HepG2 (cell line): Measurements from ENCODE around the gene SYCE3. TPM values are rescaled to one million over a fixed set of nuclear protein-coding genes. Genes with fewer than 3 reads are reported as not detected.

Source experiments
- AKAP8 ChIP-seq: sonication (generic); formaldehyde crosslinking; IDR thresholded peaks from 2 replicates; pipeline ENCODE4 v1.5.1; 2020; ENCODE audit warnings: mild to moderate bottlenecking, missing genetic modification reagents
- CENPX ChIP-seq: sonication (generic); formaldehyde crosslinking; IDR thresholded peaks from 2 replicates; pipeline ENCODE4 v1.9.0; 2021; ENCODE audit warnings: mild to moderate bottlenecking, missing genetic modification reagents, moderate library complexity
- EEA1 ChIP-seq: sonication (generic); formaldehyde crosslinking; IDR thresholded peaks from 2 replicates; pipeline ENCODE4 v1.5.1; 2020; ENCODE audit warnings: mild to moderate bottlenecking, missing genetic modification reagents, borderline replicate concordance
- HDAC6 ChIP-seq: fragments of 200-600 bp; sonication (generic); IDR thresholded peaks from 2 replicates; pipeline ENCODE4 v1.7.0; 2017; ENCODE audit warnings: mild to moderate bottlenecking, antibody characterized with exemption, low read length, low read depth
- MED1 ChIP-seq: sonication (generic); formaldehyde crosslinking; IDR thresholded peaks from 2 replicates; pipeline ENCODE4 v1.4.0; 2020; ENCODE audit warnings: missing genetic modification reagents
- NR2F6 ChIP-seq, 2 experiments: IDR thresholded peaks; 2 replicates each; pipeline ENCODE4 v1.6.1; 2016; ENCODE audit warnings: antibody characterized with exemption in 1 of 2, mild to moderate bottlenecking in 1 of 2
- POLR2AphosphoS2 ChIP-seq: IDR thresholded peaks from 2 replicates; pipeline ENCODE4 v1.6.1; 2011; ENCODE audit warnings: low read depth, low read length, improper control_type of control experiment
- RXRB ChIP-seq: IDR thresholded peaks from 2 replicates; pipeline ENCODE4 v1.6.1; 2016; ENCODE audit warnings: borderline replicate concordance, missing genetic modification reagents, missing compliant biosample characterization
- SNAPC2 ChIP-seq: sonication (generic); formaldehyde crosslinking; IDR thresholded peaks from 2 replicates; pipeline ENCODE4 v1.8.1; 2022; ENCODE audit warnings: mild to moderate bottlenecking, missing genetic modification reagents
- ZNF776 ChIP-seq: sonication (generic); formaldehyde crosslinking; IDR thresholded peaks from 2 replicates; pipeline ENCODE4 v1.4.0; 2020; ENCODE audit warnings: mild to moderate bottlenecking, missing genetic modification reagents
- polyA plus RNA-seq, 8 experiments: library from polyadenylated mRNA; depleted of rRNA in 3 of 8; stranded (reverse) in 7 of 8; unstranded in 1 of 8; fragments of >200 nt; fragmentation: Illumina TruSeq in 4 of 8; extraction: Trizol in 4 of 8; gene quantifications; 2 replicates each; pipeline versions ENCODE4 v1.2.1 to v1.2.3, GENCODE V29; 2011 to 2016; ENCODE audit warnings: low read depth in 4 of 8, missing spikeins in 1 of 8, mixed read lengths in 1 of 8; ENCODE audit not compliant: insufficient read depth in 1 of 8
- total RNA-seq, 5 experiments: library from RNA; depleted of rRNA; stranded (reverse); fragments of >200 nt; fragmentation: Illumina TruSeq; extraction: Trizol; gene quantifications; 2 replicates each; pipeline ENCODE4 v1.2.3, GENCODE V29; 2016; ENCODE audit warnings: low read depth in 1 of 5
- TF ChIP-seq, protein P1 (sequence below): sonication (generic); formaldehyde crosslinking; conservative IDR thresholded peaks from 2 replicates; pipeline ENCODE4 v1.8.1; 2023; ENCODE audit warnings: missing genetic modification reagents
- TF ChIP-seq, protein P2 (sequence below): sonication (generic); formaldehyde crosslinking; conservative IDR thresholded peaks from 2 replicates; pipeline ENCODE4 v1.4.0; 2020; ENCODE audit warnings: missing genetic modification reagents
- TF ChIP-seq, protein P3 (sequence below): sonication (generic); formaldehyde crosslinking; IDR thresholded peaks from 2 replicates; pipeline ENCODE4 v1.5.1; 2020; ENCODE audit warnings: mild to moderate bottlenecking, missing genetic modification reagents, moderate library complexity
- TF ChIP-seq, protein P4 (sequence below): sonication (generic); formaldehyde crosslinking; conservative IDR thresholded peaks from 2 replicates; pipeline ENCODE4 v1.4.0; 2020; ENCODE audit warnings: mild to moderate bottlenecking, missing genetic modification reagents, moderate library complexity

The SYCE3 gene
- total and polyA plus RNA-seq, 2 of the 13 experiments (the other 11 are each of a cell fraction or from before 2014, with no cell fraction given): not detected

DNA sequence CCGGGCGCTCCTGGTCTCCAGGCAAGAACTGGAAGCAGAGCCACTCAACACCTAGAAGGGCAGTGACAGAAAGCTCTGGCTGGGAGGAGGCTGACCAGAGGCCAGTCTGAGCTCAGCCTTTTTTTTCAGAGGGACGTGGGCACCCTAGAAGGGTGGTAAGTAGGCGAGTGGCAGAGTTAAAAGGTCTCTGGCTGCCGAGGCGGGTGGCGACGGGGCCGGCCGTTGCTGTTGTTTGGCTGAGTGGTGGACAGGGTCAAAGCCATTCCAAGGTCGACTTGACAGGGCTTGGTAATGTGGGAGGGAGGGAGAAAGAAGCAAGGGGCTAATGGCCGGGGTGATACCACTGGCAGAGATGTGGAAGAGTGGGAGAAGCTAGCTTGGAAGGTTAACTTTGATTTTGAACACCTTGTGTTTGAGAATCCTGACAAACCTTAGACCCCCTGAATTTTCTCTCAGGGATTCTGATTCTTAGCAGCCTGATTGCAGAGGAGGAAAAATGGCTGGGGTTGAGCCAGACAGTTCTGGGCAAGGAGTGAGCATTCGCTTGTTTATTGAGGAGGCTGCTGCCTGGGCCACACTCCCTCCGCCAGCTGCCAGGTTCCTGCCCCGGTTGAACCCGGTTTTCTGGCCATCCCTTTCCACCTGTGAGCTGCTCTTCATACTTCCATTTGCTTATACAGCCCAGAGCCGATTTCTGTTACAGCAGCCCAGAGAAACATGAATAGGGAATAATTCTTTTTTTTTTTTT lies 868 bp upstream of the SYCE3 start (continued):
- TF ChIP-seq RXRB (peak; percentile 74), ZNF776 (CRISPR knock-in tag) (0 out of 2 replicates have a peak, but pooled peaks have one; percentile 27), CENPX (no peak), MED1 (CRISPR knock-in tag) (no peak), EEA1 (CRISPR knock-in tag) (0 out of 2 replicates have a peak, but pooled peaks have one; percentile 32), POLR2AphosphoS2 (no peak), SNAPC2 (CRISPR knock-in tag) (no peak), HDAC6 (no peak), AKAP8 (CRISPR knock-in tag) (no peak), NR2F6 (IDR thresholded peaks at IDR 0.05) (no peak), NR2F6 (CRISPR knock-in tag; IDR thresholded peaks at IDR 0.05) (peak; percentile 49; the same call in 1 of the 2 replicates)
- TF ChIP-seq, protein P1, sequence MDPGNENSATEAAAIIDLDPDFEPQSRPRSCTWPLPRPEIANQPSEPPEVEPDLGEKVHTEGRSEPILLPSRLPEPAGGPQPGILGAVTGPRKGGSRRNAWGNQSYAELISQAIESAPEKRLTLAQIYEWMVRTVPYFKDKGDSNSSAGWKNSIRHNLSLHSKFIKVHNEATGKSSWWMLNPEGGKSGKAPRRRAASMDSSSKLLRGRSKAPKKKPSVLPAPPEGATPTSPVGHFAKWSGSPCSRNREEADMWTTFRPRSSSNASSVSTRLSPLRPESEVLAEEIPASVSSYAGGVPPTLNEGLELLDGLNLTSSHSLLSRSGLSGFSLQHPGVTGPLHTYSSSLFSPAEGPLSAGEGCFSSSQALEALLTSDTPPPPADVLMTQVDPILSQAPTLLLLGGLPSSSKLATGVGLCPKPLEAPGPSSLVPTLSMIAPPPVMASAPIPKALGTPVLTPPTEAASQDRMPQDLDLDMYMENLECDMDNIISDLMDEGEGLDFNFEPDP (CRISPR knock-in tag): no peak
- TF ChIP-seq, protein P2, sequence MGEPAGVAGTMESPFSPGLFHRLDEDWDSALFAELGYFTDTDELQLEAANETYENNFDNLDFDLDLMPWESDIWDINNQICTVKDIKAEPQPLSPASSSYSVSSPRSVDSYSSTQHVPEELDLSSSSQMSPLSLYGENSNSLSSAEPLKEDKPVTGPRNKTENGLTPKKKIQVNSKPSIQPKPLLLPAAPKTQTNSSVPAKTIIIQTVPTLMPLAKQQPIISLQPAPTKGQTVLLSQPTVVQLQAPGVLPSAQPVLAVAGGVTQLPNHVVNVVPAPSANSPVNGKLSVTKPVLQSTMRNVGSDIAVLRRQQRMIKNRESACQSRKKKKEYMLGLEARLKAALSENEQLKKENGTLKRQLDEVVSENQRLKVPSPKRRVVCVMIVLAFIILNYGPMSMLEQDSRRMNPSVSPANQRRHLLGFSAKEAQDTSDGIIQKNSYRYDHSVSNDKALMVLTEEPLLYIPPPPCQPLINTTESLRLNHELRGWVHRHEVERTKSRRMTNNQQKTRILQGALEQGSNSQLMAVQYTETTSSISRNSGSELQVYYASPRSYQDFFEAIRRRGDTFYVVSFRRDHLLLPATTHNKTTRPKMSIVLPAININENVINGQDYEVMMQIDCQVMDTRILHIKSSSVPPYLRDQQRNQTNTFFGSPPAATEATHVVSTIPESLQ (CRISPR knock-in tag): no peak
- TF ChIP-seq, protein P3, sequence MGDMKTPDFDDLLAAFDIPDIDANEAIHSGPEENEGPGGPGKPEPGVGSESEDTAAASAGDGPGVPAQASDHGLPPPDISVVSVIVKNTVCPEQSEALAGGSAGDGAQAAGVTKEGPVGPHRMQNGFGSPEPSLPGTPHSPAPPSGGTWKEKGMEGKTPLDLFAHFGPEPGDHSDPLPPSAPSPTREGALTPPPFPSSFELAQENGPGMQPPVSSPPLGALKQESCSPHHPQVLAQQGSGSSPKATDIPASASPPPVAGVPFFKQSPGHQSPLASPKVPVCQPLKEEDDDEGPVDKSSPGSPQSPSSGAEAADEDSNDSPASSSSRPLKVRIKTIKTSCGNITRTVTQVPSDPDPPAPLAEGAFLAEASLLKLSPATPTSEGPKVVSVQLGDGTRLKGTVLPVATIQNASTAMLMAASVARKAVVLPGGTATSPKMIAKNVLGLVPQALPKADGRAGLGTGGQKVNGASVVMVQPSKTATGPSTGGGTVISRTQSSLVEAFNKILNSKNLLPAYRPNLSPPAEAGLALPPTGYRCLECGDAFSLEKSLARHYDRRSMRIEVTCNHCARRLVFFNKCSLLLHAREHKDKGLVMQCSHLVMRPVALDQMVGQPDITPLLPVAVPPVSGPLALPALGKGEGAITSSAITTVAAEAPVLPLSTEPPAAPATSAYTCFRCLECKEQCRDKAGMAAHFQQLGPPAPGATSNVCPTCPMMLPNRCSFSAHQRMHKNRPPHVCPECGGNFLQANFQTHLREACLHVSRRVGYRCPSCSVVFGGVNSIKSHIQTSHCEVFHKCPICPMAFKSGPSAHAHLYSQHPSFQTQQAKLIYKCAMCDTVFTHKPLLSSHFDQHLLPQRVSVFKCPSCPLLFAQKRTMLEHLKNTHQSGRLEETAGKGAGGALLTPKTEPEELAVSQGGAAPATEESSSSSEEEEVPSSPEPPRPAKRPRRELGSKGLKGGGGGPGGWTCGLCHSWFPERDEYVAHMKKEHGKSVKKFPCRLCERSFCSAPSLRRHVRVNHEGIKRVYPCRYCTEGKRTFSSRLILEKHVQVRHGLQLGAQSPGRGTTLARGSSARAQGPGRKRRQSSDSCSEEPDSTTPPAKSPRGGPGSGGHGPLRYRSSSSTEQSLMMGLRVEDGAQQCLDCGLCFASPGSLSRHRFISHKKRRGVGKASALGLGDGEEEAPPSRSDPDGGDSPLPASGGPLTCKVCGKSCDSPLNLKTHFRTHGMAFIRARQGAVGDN (CRISPR knock-in tag): peak; percentile 43; the same call in 1 of the 2 replicates
- TF ChIP-seq, protein P4, sequence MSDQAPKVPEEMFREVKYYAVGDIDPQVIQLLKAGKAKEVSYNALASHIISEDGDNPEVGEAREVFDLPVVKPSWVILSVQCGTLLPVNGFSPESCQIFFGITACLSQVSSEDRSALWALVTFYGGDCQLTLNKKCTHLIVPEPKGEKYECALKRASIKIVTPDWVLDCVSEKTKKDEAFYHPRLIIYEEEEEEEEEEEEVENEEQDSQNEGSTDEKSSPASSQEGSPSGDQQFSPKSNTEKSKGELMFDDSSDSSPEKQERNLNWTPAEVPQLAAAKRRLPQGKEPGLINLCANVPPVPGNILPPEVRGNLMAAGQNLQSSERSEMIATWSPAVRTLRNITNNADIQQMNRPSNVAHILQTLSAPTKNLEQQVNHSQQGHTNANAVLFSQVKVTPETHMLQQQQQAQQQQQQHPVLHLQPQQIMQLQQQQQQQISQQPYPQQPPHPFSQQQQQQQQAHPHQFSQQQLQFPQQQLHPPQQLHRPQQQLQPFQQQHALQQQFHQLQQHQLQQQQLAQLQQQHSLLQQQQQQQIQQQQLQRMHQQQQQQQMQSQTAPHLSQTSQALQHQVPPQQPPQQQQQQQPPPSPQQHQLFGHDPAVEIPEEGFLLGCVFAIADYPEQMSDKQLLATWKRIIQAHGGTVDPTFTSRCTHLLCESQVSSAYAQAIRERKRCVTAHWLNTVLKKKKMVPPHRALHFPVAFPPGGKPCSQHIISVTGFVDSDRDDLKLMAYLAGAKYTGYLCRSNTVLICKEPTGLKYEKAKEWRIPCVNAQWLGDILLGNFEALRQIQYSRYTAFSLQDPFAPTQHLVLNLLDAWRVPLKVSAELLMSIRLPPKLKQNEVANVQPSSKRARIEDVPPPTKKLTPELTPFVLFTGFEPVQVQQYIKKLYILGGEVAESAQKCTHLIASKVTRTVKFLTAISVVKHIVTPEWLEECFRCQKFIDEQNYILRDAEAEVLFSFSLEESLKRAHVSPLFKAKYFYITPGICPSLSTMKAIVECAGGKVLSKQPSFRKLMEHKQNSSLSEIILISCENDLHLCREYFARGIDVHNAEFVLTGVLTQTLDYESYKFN (CRISPR knock-in tag): no peak
